Lung (tissue), 12 donors: ENCODE data around the gene GFRA1. TPM values are rescaled to one million over a fixed set of nuclear protein-coding genes. Genes with fewer than 3 reads are reported as not detected.

ENCODE experiments used
- ATAC-seq: fragments of 200-7000 bp; cut with Tn5 transposase; one replicate; pipeline ENCODE4 v1.9.1; 2020; ENCODE audit warnings: moderate number of reproducible peaks; ENCODE audit not compliant: insufficient read depth, low FRiP score
- DNase-seq, 3 donors: peaks; one replicate each; pipeline ENCODE4 v3.0.0-alpha.2; 2013 to 2017
- H3K27ac ChIP-seq, 2 donors: one replicate each; pipeline ENCODE4 v1.5.1; 2013; ENCODE audit warnings: mild to moderate bottlenecking in 2 of 2, moderate library complexity in 2 of 2, control low read depth in 1 of 2, inconsistent platforms in 1 of 2, low read depth in 1 of 2, low read length in 1 of 2
- H3K27me3 ChIP-seq, 3 donors: one replicate each; pipeline ENCODE4 v1.5.1; 2013; ENCODE audit warnings: low read length in 2 of 3; ENCODE audit not compliant: control insufficient read depth in 3 of 3, insufficient read depth in 3 of 3
- H3K36me3 ChIP-seq, 4 donors: one replicate each; pipeline ENCODE4 v1.5.1; 2013; ENCODE audit warnings: low read length in 4 of 4, mild to moderate bottlenecking in 1 of 4, moderate library complexity in 1 of 4; ENCODE audit not compliant: control insufficient read depth in 4 of 4, insufficient read depth in 4 of 4
- H3K4me1 ChIP-seq, 5 donors: one replicate each; pipeline ENCODE4 v1.5.1; 2013; ENCODE audit warnings: low read length in 5 of 5, mild to moderate bottlenecking in 2 of 5, moderate library complexity in 1 of 5; ENCODE audit not compliant: control insufficient read depth in 5 of 5, insufficient read depth in 5 of 5
- H3K4me3 ChIP-seq: one replicate; pipeline ENCODE4 v1.5.1; 2013; ENCODE audit warnings: mild to moderate bottlenecking, control low read depth, moderate library complexity
- H3K9ac ChIP-seq, 2 donors: one replicate each; pipeline ENCODE4 v1.5.1; 2013; ENCODE audit warnings: low read length in 2 of 2, control low read depth in 1 of 2; ENCODE audit not compliant: insufficient read depth in 1 of 2
- H3K9me3 ChIP-seq, 4 donors: one replicate each; pipeline ENCODE4 v1.5.1; 2013; ENCODE audit warnings: low read length in 3 of 4, mild to moderate bottlenecking in 1 of 4, moderate library complexity in 1 of 4; ENCODE audit not compliant: control insufficient read depth in 4 of 4, insufficient read depth in 3 of 4
- WGBS, 2 donors: extraction: QIAGEN DNeasy Blood & Tissue Kit; methylation state at CpG; one replicate each; pipeline ENCODE4 v1.1.7; 2013; 5-methylcytosine and 5-hydroxymethylcytosine counted together
- polyA plus RNA-seq, 2 donors: library from polyadenylated mRNA; stranded (reverse); fragments of 200-250 nt; gene quantifications; one replicate each; pipeline ENCODE4 v1.2.1, GENCODE V29; 2013
- total RNA-seq, 2 donors: library from RNA; depleted of rRNA in 1 of 2; stranded (reverse); fragments of >200 nt in 1 of 2; gene quantifications; one replicate each; pipeline ENCODE4 v1.2.1, GENCODE V29; 2014 to 2021
- TF ChIP-seq, protein P1 (sequence below): IDR thresholded peaks from 2 replicates; pipeline ENCODE4 v1.5.1; 2012; ENCODE audit warnings: mild to moderate bottlenecking; ENCODE audit errors: control extremely low read depth, extremely low read depth
- donor health status: control.
- donor health status: control.
- donor health status: Bipolar disorder and iron deficiency.
- donor health status: healthy.
- donor health status: DM: yes; HTN: yes; CAD: no.

GFRA1 gene
- total and polyA plus RNA-seq, 4 donors = 0.51 to 30.4 (median 1.4) TPM

DNA sequence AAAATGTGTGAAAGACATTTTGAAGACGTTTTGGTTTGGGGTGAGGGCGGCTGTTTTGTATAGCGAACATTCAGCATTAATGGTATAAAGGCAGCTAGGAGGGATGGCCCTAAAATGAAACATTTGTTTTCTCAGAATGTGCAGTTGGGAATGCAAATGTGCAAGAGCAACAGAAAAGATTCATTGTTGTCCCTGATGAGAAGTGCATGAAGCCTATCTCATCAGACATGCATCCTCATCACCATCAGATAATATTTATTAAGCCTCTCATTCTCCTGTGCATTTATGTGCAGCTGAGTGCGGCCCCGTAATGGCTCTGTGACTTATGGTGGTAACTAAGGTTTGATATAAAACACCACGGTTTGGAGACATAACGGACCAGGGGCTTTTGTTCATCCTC is 199.5 kb downstream of the GFRA1 start:
- 86 to 93% methylated on average over 7 of the region's 7 CpGs for WGBS, 2 donors
- no peak for DNase-seq
- Histone ChIP-seq H3K27me3 (no peaks in the 10 kb centered on the region), H3K9me3 (no peaks in the 10 kb centered on the region), H3K4me1 (peaks cover 0 to 12% (median 0%) of the 10 kb centered on the region in 5 donors), H3K4me3 (no peak overlapping the region), H3K9ac (no peak overlapping the region), H3K36me3 (no peaks in the 10 kb centered on the region), H3K27ac (no peak overlapping the region)
- TF ChIP-seq, protein P1, sequence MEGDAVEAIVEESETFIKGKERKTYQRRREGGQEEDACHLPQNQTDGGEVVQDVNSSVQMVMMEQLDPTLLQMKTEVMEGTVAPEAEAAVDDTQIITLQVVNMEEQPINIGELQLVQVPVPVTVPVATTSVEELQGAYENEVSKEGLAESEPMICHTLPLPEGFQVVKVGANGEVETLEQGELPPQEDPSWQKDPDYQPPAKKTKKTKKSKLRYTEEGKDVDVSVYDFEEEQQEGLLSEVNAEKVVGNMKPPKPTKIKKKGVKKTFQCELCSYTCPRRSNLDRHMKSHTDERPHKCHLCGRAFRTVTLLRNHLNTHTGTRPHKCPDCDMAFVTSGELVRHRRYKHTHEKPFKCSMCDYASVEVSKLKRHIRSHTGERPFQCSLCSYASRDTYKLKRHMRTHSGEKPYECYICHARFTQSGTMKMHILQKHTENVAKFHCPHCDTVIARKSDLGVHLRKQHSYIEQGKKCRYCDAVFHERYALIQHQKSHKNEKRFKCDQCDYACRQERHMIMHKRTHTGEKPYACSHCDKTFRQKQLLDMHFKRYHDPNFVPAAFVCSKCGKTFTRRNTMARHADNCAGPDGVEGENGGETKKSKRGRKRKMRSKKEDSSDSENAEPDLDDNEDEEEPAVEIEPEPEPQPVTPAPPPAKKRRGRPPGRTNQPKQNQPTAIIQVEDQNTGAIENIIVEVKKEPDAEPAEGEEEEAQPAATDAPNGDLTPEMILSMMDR = no peak
- no peak for ATAC-seq

- no peak for DNase-seq
- no peak overlapping the region for H3K27ac ChIP-seq
- peaks cover 0 to 12% (median 0%) of the 10 kb centered on the region in 5 donors for H3K4me1 ChIP-seq
- TF ChIP-seq, protein P1 = no peak
- no peak for ATAC-seq
- H3K27me3 ChIP-seq = no peaks in the 10 kb centered on the region
- no peak overlapping the region for H3K4me3 ChIP-seq
- WGBS, 2 donors = 67 to 72% methylated on average over 5 of the region's 5 CpGs
- H3K36me3 ChIP-seq = no peaks in the 10 kb centered on the region
- no peak overlapping the region for H3K9ac ChIP-seq
- no peaks in the 10 kb centered on the region for H3K9me3 ChIP-seq
These were observed 200.0 kb downstream of the GFRA1 start for GRCh38 chr10:116073001-116073400.

DNA sequence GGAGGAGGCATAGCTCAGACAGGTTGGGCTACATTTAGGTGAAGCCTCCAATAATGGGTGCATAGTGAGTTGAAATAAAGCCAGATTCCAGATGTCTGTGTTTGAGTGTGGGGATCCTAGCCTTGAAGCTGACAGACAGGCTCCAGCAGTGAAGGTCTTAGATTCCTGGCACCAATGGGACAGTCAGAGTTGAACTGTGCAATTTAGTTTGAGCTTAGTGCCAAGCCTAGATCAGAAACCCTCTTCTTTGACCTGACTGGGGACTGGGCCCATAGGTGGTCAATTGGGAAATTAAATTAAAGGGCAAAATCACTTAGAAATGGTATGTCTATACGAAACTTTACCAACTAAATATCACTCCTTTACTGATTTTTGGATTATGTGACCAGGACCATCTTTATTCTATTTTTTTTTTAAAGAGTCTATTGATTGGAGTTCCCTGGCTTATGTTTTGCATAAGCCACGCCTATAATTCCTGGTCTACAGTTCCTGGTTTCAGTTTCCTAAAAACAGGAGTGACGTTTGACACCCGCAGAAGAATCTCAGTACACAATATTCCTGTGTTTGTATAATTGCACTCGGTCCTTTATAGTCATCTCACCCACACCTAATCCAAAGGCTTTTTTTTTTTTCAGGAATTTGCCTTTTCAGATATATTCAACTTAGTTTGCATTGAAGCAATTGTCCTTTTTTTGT is 201.4 kb downstream of the GFRA1 start:
- no peaks in the 10 kb centered on the region for H3K27me3 ChIP-seq
- TF ChIP-seq, protein P1 = no peak
- H3K4me1 ChIP-seq = peaks cover 0 to 12% (median 0%) of the 10 kb centered on the region in 5 donors
- DNase-seq (no peak), ATAC-seq (no peak)
- H3K9me3 ChIP-seq = no peaks in the 10 kb centered on the region
- H3K4me3 ChIP-seq = no peak overlapping the region
- H3K36me3 ChIP-seq = no peaks in the 10 kb centered on the region
- H3K27ac ChIP-seq = no peak overlapping the region
- H3K9ac ChIP-seq = no peak overlapping the region
- 75 to 79% methylated on average over 5 of the region's 5 CpGs for WGBS, 2 donors
